Esophagus squamous epithelium (tissue), 4 donors: Measurements from ENCODE around the gene ISCA1.

Experiments used
- POLR2A ChIP-seq, 4 donors: fragments of 450-650 bp; IDR thresholded peaks; one replicate each; pipeline ENCODE4 v1.6.1; 2017; ENCODE audit warnings: antibody characterized with exemption in 4 of 4, mild to moderate bottlenecking in 4 of 4, moderate library complexity in 3 of 4
- TF ChIP-seq, protein P1 (sequence below), 6 experiments: fragments of 450-650 bp in 4 of 6; fragments of 200-600 bp in 2 of 6; sonication (generic) in 2 of 6; IDR thresholded peaks; one replicate each; pipeline ENCODE4 v1.5.1; 2016 to 2019; ENCODE audit warnings: antibody characterized with exemption in 6 of 6, mild to moderate bottlenecking in 4 of 6, moderate library complexity in 4 of 6

DNA sequence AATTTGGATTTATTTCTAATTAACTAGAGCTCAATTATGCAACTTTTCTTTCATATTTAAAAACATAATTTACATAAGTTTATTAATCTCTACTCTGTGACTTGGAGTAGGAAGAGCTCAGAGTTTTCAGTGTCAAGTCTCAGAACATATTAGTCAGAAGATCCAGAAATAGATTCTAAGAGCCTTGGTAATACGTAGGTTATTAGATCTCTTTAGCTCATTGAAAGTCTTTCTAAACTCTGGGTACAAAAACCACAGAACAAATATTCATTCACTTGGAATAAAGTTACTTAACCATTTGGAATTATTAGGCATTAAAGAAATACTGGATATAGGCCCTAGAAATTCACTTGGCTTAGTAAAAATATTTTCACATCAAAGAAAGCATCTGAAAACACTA, 26.3 kb upstream of the ISCA1 start:
- TF ChIP-seq POLR2A (IDR thresholded peaks at IDR 0.05) = no peak
- TF ChIP-seq, protein P1, sequence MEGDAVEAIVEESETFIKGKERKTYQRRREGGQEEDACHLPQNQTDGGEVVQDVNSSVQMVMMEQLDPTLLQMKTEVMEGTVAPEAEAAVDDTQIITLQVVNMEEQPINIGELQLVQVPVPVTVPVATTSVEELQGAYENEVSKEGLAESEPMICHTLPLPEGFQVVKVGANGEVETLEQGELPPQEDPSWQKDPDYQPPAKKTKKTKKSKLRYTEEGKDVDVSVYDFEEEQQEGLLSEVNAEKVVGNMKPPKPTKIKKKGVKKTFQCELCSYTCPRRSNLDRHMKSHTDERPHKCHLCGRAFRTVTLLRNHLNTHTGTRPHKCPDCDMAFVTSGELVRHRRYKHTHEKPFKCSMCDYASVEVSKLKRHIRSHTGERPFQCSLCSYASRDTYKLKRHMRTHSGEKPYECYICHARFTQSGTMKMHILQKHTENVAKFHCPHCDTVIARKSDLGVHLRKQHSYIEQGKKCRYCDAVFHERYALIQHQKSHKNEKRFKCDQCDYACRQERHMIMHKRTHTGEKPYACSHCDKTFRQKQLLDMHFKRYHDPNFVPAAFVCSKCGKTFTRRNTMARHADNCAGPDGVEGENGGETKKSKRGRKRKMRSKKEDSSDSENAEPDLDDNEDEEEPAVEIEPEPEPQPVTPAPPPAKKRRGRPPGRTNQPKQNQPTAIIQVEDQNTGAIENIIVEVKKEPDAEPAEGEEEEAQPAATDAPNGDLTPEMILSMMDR (IDR thresholded peaks at IDR 0.05) = no peak
